ENCODE measurements around the gene DELE1.

DNA sequence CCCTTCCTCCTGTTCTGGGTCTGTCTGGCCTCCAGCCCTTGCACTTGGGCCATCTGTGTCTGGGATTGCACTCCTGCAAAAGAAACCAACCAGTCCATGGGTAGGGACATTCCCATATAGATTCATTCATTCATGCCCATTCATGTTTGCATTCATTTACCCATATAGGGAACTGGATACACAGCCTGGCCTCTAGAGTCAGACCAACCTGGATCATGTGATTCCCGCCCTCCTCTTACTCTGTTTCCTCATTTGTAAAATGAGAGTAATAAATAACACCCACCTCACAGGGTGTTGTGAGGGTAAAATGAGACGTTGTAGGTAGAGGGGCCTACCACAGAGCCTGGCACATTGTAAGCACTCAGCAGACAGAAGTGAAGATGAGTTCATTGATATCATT lies 25.8 kb downstream of the DELE1 start:
- TF ChIP-seq, protein P1, sequence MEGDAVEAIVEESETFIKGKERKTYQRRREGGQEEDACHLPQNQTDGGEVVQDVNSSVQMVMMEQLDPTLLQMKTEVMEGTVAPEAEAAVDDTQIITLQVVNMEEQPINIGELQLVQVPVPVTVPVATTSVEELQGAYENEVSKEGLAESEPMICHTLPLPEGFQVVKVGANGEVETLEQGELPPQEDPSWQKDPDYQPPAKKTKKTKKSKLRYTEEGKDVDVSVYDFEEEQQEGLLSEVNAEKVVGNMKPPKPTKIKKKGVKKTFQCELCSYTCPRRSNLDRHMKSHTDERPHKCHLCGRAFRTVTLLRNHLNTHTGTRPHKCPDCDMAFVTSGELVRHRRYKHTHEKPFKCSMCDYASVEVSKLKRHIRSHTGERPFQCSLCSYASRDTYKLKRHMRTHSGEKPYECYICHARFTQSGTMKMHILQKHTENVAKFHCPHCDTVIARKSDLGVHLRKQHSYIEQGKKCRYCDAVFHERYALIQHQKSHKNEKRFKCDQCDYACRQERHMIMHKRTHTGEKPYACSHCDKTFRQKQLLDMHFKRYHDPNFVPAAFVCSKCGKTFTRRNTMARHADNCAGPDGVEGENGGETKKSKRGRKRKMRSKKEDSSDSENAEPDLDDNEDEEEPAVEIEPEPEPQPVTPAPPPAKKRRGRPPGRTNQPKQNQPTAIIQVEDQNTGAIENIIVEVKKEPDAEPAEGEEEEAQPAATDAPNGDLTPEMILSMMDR (IDR thresholded peaks at IDR 0.05): no peak
- TF ChIP-seq POLR2A (IDR thresholded peaks at IDR 0.05): no peak

Data from lower leg skin (tissue), 3 donors.